ENCODE measurements around the gene SPHK2.

GRCh38 chr19:48669903-48670668, 50.8 kb downstream of the SPHK2 start:
- TF ChIP-seq CTCF (IDR thresholded peaks at IDR 0.05; ENCODE audit: control extremely low read depth in 1 of 3, insufficient read depth in 1 of 3, low read depth in 1 of 3, low read length in 3 of 3) (no peak), EP300 (IDR thresholded peaks at IDR 0.05; ENCODE audit: borderline replicate concordance in 1 of 2, low read depth in 2 of 2, low read length in 2 of 2) (no peak), CBX8 (IDR thresholded peaks at IDR 0.05; ENCODE audit: borderline replicate concordance, low read depth, low read length) (no peak), ASH2L (IDR thresholded peaks at IDR 0.05; ENCODE audit: low read length) (no peak), RAD21 (IDR thresholded peaks at IDR 0.05 in 1 of 2, conservative IDR thresholded peaks at IDR 0.05 in 1 of 2; ENCODE audit: low read depth in 2 of 2, low read length in 2 of 2) (no peak)

Measured in H1 (cell line).